GM10248 (cell line): Measurements from ENCODE around the gene STXBP4.

Experiments used
- CTCF ChIA-PET: fragments of 300-600 bp; sonication (Branson Sonifier 250); formaldehyde crosslinking; extraction: SDS; loops from one replicate; lab custom pipeline; 2021; ENCODE audit warnings: antibody characterized with exemption; lab: Yijun Ruan, JAX
- POLR2A ChIA-PET: fragments of 350-650 bp; sonication (Branson Sonifier 250); formaldehyde crosslinking; extraction: SDS; loops from one replicate; lab custom pipeline; 2020; ENCODE audit warnings: antibody characterized with exemption; lab: Yijun Ruan, JAX
- DNase-seq: peaks from one replicate; pipeline ENCODE4 v3.0.0; 2012; ENCODE audit errors: extremely low spot score
- TF ChIP-seq, protein P1 (sequence below): IDR thresholded peaks from 2 replicates; pipeline ENCODE4 v1.5.1; 2012; ENCODE audit warnings: mild to moderate bottlenecking, low read depth; ENCODE audit errors: extremely low read depth, missing control alignments, control extremely low read depth

STXBP4 gene

DNA sequence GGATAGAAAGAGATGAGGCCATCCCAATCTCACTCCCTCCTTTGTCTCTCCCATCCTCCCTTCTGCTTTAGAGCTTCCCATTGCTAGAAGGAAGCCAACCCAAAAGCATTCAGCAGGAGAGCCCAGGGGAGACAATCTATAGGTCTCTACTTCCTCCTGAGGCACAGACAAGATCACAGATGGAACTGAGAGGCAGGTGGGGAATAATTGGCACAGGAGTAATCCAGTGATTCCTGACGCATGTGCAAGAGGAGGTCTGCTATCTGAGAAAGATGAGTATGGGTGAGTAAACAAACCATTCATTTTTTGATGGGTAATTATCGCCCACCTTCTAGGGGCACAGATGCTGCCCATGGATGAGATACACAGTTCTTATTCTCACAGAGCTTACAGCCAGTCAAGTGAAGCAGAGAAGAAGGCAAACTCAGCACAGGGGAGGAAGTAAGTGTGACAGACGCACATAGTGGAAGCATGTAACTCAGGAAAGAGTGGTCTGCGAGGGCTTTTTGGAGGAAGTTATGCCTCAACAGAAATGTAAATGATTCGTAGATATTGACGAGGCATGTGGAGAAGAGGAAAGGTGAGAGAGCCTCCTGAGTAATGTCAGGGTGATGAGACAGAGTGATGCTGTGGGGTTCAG lies 207.3 kb downstream of the STXBP4 start:
- POLR2A ChIA-PET = no interaction called here
- DNase-seq = no peak
- CTCF ChIA-PET = interaction anchor here (0.8 to 1.4 kb wide), 3 partner anchors 10 to 182 kb away, joined by 3 read pairs; no protein-coding TSS in a partner anchor
- TF ChIP-seq, protein P1, sequence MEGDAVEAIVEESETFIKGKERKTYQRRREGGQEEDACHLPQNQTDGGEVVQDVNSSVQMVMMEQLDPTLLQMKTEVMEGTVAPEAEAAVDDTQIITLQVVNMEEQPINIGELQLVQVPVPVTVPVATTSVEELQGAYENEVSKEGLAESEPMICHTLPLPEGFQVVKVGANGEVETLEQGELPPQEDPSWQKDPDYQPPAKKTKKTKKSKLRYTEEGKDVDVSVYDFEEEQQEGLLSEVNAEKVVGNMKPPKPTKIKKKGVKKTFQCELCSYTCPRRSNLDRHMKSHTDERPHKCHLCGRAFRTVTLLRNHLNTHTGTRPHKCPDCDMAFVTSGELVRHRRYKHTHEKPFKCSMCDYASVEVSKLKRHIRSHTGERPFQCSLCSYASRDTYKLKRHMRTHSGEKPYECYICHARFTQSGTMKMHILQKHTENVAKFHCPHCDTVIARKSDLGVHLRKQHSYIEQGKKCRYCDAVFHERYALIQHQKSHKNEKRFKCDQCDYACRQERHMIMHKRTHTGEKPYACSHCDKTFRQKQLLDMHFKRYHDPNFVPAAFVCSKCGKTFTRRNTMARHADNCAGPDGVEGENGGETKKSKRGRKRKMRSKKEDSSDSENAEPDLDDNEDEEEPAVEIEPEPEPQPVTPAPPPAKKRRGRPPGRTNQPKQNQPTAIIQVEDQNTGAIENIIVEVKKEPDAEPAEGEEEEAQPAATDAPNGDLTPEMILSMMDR = no peak

DNA sequence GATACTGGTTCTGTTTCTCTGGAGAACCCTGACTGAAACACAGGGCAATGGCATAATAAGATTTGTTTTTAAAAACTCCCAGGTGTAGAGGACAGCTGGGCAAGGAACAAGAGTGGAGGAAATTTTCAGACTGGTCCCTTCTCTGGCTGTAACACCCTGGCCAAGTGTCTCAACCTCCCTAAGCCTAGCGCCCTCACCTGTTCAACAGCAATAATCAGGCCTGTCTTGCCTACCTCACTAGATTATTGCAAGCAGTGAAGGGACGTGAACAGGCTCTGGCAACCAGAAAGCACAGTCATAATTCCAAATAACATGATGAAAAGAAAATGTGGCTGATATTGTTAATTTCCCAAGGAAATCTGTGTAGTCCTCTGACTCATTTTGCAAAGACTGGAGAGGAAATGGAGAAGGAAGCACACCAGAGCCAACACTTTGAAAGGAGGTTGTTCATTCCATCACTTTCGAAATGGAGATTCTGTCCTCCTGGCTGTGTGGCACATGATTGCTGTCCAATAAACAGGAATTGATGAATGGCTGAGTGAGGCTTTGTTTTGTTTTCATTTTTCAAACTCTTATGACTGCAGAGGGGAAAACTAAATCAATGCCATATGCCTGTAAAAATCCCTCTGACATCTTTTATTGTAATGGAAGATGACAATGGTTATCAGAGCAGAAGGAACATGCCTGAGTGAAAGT lies 208.7 kb downstream of the STXBP4 start:
- no peak for DNase-seq
- ChIA-PET CTCF (interaction anchor here (0.7 to 1.5 kb wide), 4 partner anchors 16 to 184 kb away, joined by 3 to 6 read pairs (median 3); no protein-coding TSS in a partner anchor), POLR2A (no interaction called here)
- TF ChIP-seq, protein P1 = no peak

DNA sequence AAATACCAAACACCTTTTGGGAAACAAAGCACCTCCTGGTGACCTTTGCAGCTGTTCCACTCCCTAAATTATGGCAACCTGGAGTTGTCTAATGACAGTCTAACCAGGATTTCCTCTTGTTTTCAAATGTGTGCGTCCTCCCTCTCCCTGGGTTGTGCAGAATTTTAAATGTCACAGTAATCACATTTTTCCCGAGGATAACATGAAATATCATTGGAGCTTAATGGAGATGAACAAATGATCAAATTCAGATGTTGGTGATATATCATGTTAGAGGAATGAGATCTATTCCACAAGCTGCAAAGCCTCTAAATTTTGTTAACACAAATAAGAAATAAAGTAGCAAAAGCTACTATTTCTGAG lies 209.3 kb downstream of the STXBP4 start:
- CTCF ChIA-PET = interaction anchor here (0.7 to 1.5 kb wide), 6 partner anchors 16 to 184 kb away, joined by 3 to 6 read pairs (median 3); no protein-coding TSS in a partner anchor
- DNase-seq = no peak
- POLR2A ChIA-PET = no interaction called here
- TF ChIP-seq, protein P1 = no peak

DNA sequence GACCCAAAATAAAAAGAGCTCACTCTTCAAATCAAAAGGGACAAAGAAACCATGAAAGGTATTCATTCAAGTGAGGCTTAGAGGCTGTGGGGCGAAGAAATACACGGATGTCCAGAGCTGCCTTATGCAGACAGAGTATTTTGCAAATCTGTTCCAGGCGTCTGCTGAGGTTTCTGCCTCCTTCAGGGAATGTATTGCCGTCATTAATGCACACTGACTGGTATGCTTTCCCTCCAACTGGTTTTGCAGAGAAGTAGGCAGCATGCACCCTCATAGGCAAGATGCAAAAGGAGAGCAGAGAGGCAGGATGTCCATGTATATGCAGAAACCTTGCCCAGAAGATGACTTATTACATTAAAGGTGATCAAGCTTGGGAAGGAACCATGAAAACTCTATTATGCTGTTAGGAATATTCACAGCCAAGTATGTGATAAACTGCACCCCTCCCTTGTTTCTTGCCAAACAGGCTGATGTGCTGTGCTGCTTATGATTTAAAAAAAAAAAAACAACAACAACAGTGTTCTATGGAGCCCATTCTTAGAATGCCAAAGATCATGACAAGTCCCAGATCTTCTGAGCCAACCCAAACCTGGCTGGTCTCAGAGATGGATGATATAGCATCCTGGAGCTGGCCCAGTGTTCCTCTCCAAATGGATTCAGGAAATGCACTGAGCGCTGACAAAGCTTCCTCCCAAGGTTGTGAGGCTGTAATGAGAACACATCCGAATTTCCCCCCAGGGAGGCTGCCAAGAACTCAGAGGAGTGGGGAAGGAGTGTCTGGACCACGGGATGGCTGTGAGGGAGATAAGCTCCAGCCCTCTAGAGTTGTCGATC lies 218.6 kb downstream of the STXBP4 start:
- no peak for DNase-seq
- ChIA-PET POLR2A (no interaction called here), CTCF (interaction anchor here (1.6 to 1.8 kb wide), 2 partner anchors 13 to 26 kb away, joined by 4 to 5 read pairs; no protein-coding TSS in a partner anchor)

DNA sequence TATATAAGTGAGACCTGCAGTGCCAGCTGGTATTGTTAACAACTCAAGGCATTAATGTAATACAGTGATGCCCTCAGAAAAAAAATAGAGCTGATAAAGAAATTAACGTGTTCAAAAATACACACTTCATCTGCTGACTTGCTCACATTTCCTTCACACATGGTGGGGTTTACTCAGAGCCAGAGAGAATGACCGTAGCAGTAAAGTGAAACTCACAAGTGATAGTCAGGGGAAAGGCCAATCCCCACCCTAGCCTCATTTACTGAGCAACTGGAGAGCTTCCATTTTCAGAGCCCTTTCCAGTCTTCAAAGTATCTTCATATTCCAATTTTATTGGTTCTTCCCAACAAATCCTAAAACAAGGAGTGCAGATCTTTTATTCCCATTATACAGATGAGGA lies 222.2 kb downstream of the STXBP4 start:
- TF ChIP-seq, protein P1 = no peak
- POLR2A ChIA-PET = no interaction called here
- DNase-seq = peak; percentile 13
- CTCF ChIA-PET = interaction anchor here (1.0 kb wide), 1 partner anchor 19 kb away, joined by 3 read pairs; no protein-coding TSS in a partner anchor

More for the DNA sequence above, 218.6 kb downstream of the STXBP4 start:
- TF ChIP-seq, protein P1 = no peak

DNA sequence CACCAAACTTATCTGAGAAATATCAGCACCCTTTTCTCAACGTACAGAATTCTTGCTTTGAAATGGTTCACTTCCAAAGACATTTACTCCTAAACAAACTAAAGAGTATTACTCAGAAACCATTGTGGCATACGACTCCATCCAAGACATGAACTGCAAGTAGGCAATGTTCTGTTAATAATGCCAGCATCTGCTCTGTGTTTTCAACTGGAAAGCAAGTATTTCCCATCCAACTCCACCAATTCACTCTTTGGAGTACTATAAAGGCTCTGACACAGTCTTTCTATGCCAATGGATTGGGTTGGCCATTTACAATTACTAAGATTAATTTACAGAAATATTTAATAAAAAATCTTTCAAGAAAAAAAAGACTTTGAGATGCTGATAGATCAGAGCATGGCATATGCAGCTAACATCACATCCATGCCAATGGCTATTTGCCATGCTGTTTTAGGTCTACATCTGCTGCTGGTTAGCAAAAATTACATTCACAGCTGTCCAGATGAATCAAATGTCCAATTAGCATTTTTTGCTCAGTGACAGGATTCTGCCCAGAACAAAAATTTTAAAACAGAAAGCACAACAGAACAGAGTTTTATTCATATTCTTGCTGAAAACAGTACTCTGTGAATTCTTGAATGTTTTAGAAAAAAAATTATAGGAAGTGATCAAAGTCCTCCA lies 230.3 kb downstream of the STXBP4 start:
- no peak for DNase-seq
- ChIA-PET POLR2A (no interaction called here), CTCF (interaction anchor here (1.5 kb wide), 1 partner anchor 13 kb away, joined by 5 read pairs; no protein-coding TSS in a partner anchor)
- TF ChIP-seq, protein P1 = no peak
